ENCODE results near the gene CXCR3.
"Not testable (repeated sequence)": the region's sequence is repeated elsewhere in the genome, so short reads cannot be mapped to it uniquely, and the experiment has no call there.

Gene CXCR3

DNA sequence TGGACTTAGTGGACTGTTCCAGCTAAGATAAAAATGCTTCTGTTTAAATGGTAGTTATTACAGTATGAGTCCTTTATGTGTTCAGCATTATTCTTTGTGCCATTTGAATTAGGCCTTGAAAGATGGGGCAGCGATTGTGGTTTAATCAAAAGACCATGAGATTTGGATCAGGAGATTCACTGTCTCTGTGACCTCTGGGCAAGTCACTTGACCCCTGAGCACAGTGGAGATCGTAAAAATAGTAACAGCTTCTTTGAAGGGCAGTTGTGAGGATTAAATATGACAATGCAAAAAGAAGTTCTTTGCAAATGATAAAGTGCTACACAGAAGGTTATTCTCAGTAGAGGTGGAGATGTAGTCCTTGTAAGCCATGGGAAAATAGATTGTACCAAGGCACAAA is 10.8 kb downstream of the CXCR3 start:
- DNase-seq = no peak

DNA sequence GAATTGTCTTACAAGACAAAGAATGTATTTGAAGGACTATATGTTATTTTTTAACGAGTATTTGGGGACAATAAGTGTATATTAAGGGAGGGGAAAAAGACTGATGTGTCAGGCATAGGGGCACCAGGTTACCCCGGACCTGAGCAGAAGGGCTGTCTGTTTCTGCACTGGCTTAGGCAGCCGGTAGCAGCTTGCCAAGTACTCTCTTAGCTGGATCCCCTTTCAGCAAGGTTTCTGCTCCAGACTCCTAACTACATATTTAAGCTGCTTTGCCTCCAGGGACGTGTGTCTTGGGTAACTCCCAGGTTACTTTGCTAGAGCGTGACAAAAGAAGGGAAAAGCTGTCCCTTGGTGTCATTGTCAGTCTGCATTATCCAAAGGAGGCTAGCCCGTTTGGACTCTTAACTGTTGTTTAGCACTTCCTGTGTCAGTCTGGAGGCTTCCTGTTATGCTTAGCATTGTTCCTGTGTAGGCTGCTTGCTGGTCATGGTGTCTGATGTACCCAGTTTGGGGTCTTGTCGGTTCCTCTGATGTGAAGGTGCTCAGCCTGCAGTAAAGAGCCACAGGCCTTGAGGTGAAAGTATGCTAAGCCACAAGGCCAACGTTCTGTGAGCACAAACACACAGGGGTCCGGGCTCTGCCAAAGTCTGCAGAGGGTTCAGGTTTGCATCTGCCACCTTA is 11.6 kb downstream of the CXCR3 start:
- DNase-seq = no peak

DNA sequence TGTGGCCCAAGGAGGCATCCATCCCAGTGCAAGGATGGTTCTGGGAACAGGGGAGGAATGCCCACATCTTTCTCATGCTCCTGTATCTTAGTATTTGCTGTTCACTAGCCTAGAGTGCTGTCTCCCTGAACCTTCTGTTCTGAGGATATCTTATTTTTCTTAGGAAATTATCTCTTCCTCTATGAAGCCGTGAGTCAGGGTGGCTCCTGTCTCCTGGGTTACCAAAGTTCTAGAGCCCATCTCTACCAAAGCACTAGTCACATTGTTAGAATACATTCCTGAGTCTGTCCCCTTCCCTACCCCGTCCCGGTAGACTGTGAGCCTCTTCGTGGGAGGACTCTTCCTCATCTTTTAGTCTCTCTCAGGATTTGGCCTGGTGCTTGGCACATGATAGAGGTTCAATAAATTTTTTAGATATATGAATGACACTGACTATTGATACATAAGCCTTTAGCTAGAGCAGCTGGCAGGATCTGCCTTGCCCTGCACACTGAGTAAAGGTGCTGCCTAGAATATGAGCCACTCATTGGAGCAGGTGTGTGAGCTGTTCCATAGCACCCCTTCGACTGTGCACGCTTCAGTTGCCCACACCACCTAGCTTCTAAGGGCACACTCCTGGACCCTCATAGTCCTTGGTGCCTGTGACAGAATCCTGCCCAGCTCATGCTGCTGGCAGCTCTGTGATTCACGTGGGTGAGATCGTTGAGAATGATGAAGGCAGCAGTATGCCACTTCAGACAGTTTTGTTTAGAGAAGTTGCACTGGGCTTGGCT is 13.3 kb downstream of the CXCR3 start:
- no peak for DNase-seq

DNA sequence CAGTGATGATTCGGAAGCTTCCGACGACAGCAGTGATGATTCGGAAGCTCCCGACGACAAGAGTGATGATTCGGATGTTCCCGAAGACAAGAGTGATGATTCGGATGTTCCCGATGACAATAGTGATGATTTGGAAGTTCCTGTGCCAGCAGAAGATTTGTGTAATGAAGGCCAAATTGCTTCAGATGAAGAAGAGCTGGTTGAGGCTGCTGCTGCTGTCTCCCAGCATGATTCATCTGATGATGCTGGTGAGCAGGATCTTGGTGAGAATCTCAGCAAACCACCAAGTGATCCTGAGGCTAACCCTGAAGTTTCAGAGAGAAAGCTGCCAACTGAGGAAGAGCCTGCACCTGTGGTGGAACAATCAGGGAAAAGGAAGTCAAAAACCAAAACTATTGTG is 14.2 kb downstream of the CXCR3 start:
- no peak for DNase-seq

DNA sequence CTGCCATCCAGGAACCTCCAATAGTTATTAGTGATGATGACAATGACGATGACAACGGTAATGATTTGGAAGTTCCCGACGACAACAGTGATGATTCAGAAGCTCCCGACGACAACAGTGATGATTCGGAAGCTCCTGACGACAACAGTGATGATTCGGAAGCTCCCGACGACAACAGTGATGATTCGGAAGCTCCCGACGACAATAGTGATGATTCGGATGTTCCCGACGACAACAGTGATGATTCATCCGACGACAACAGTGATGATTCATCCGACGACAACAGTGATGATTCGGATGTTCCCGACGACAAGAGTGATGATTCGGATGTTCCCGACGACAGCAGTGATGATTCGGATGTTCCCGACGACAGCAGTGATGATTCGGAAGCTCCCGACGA is 14.7 kb downstream of the CXCR3 start:
- no peak for DNase-seq

DNA sequence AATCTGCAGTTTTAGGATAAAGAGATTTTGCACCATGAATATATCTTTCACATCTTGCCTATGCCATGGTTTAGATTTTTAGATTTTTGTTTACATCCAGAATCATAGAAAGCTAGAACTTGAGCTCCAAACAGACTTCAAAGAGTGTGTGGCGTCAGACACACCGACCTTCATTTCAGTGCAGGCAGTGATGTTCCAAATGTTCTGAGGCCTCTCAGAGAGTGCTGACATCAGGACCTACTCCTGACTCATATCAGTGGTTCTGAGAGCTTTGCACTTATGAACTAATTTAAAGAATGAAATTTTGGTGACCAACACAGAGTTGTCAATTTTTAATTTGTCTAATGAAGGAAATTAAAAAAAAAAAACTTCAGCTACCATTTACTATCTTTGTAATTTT is 18.3 kb downstream of the CXCR3 start:
- no peak for DNase-seq

DNA sequence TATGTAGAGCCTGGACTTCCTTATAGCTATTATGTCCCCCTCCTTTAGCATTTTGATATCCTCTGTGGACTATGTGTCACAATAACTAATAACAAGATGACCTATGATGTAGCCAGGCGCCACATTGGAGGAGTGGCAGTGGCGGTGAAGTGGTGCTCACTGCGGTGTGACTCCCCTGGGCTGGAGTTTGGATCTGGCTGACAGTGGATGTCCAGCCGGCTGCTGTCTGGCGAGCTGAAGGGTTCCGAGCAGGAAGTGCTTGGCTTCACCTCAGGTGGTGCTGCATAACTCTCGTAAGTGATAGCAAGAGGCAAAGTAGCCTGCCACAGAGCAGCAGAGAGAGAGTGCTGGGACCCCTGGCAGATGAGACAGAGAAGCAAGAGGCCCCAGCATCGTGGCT is 25.1 kb downstream of the CXCR3 start:
- not testable (repeated sequence) for DNase-seq

DNA sequence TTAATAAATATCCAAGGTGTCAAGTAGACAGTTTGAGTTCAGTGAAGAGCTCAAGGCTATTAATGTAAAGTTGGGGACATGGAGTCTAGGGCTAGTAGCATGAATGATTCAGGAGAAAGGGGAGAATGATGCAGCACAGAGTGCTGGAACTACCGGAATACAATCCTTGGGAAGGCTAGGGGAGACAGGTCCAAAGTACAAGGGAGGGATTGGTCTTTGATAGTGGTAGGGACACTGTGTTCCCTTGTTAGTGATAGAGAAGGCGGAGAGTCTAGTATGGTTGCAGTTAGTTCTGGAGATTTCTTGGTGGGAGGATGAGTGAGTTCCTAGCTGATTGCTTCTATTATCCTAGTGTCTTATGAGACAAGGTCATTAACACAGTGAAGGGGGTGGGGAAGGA is 31.4 kb downstream of the CXCR3 start:
- no peak for DNase-seq

DNA sequence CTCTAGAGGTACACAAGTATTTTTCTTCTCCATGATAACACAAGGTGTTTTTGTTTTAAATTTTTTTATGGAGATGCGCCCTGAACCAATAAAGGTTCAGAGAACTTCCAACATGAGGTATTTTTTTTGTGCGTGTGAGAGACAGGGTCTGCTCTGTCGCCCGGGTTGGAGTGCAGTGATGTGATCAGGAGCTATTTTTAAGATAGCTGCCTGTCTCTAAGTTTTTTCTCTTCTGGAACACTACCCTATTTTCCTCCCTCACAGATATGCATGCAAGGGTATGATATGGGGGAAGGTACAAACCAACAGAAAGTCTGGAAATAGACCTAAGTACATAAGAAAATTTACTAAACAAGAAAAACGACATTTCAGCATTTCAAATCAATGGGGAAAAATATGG is 37.1 kb downstream of the CXCR3 start:
- no peak for DNase-seq

DNA sequence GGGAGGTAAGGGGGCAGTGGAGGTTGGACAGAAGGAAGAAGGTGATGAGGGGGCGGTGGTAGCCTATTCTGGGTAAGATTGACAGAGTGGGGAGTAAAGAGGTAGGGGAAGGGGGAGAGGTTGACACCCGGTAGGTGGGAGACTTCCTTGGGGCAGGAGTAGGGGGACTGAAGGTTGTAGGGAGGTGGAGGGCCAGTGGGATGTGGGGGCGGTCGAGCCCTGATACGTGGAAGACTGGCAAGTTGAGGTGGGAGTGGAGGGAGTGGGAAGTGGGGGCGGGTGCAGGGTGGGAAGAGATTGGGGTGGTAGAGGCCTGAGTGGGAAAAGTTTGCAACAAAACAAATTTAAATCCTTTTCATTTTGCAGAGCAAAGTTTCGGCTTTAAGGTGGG is 38.3 kb downstream of the CXCR3 start:
- no peak for DNase-seq

DNA sequence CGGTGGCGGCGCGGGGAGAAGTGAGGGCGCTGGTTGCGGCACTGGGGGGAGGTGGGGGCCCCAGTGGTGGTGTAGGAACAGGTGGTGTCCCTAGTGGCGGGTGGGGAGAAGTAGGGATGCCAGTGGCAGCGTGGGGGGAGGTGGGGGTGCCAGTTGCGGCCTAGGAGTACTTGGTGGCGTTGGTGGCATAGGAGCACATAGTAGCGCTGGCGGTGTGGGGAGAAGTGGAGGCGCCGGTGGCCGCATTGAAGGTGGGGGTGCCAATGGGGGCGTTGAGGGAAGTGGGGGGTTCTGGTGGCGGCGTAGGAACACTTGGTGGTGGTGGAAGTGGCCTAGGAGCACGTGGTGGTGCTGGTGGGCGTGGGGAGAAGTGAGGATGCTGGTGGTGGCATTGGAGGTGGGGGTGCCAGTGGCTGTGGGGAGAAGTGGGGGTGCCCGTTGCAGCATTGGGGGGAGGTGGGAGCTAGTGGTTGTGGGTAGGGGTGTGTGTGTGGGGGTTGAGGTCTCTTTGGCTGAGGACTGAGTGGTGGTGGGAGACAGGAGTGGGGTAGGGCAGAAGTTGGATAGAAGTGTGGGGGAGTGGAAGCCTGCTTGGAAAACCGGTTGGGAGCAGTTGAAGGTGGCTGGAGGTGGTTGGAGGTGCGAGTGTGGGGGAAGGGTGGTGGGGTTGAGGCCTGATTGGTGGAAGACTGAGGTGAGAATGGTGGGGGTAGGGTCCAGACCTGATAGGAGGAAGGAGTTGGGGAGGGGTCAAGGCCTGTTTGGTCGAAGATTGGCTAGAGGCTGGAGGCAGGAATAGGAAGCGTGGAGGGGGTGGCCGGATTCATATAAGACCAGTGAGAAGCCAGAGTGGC is 38.9 kb downstream of the CXCR3 start:
- no peak for DNase-seq

DNA sequence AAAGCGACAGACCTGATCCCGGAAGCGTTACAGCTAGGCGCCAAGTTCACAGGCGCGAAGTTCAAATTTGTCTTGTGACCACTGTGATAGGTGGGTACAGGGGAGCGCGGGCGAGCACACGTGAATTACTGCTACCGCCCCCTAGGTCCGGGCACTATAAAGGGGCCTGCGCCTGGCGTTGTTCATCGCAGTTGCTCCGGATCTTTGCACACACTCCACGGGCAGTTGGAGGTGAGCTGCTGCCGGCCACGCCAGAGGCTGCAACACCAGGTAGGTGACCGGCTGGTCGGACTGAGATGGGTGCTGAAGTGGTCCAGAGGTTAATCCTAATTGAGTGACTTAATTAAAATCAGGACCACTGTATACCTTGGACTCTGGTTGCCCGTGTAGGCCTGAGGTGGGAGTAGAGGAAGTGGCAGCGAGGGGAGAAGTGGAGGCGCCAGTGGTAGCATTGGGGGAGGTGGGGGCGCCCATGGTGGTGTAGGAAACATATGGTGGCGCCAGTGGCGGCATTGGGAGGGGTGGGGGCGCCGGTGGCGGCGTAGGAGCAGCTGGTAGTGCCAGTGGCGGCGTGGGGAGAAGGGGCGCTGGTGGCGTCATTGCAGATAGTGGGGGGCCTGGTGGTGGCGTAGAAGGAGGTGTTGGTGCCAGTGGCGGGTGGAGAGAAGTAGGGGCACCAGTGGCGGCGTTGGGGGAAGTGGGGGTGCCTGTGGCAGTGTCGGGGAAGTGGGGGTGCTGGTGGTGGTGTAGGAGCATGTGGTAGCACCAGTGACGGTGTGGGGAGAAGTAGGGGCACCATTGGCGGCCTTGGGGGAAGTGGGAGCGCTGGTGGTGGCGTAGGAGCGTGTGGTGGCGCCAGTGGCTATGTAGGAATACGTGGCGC is 39.8 kb downstream of the CXCR3 start, which contains the start of gene GCNA:
Gene GCNA, plus strand, starts transcription at position 185 of the 883 bp plus-strand sequence. CDS start 2,385 bp downstream, outside the sequence.
- no peak for DNase-seq

DNA sequence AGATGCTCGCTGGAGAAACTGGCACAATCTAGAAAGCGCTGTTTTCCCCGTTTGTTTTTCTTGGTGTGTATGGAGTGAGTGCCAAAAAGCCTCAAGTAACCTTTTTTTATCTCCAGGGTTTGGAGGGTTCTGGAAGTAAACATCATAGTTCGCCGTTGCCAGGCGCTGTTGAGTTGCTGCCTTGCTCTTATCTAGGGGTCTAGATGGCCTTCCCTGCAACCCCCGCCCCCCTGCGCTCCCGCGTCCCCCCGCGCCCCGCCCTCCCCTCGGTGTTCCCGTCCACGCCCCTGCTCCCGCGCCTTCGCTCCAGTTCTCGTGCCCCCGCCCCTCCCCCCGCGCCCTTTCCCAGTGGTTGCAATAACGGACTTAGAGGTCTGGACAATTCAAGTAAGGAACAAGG is 40.6 kb downstream of the CXCR3 start:
- DNase-seq = no peak

DNA sequence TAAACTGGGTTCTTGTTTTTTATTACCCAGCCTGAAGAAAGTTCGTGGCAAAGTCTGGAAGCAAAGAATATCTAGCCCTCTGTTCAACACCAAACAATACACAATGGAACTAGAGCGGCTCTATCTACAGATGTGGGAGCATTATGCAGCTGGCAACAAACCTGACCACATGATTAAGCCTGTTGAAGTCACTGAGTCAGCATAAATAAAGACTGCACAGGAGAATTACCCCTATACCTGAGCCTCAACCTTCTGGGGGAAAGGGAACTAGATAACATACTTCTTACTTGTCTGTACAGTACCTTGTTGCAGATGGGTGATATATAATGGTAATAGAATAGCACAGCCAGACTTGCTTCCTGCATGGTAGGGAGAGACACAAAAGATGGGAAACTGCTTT is 44.7 kb downstream of the CXCR3 start:
- no peak for DNase-seq

DNA sequence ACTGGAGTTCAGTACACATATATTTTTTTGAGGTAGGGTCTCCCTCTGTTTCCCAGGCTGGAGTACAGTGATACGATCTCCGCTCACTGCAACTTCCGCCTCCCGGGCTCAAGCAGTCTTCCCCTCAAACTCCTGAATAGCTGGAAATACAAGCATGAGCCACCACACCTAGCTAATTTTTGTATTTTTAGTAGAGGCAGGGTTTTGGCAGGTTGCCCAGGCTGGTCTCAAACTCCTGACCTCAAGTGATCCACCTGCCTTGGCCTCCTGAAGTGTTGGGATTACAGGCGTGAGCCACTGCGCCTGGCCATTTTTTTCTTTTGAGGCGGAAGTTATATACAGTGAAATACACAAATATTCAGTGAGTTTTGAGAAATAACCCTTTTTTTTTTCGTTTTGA is 46.9 kb downstream of the CXCR3 start:
- DNase-seq = not testable (repeated sequence)

Measured in NCI-H526 (cell line).